Panc1 (cell line): ENCODE data around the gene CATSPERD. TPM values are rescaled to one million over a fixed set of nuclear protein-coding genes. Genes with fewer than 3 reads are reported as not detected.

Source experiments
- ATAC-seq: fragments of 200-7000 bp; cut with Tn5 transposase; 2 replicates; pipeline ENCODE4 v1.9.1; 2020; ENCODE audit warnings: mild to moderate bottlenecking, moderate library complexity
- BruUV-seq: library from RNA; stranded (reverse); fragments of 400-500 nt; replicated peaks from 2 replicates; lab custom pipeline; 2021; lab: Mats Ljungman, UMichigan
- CTCF ChIA-PET: fragments of 300-600 bp; sonication (Branson Sonifier 250); formaldehyde crosslinking; loops from one replicate; lab custom pipeline; 2022; ENCODE audit warnings: antibody characterized with exemption; lab: Charles Lee
- POLR2A ChIA-PET: fragments of 300-600 bp; sonication (Branson Sonifier 250); formaldehyde crosslinking; loops from one replicate; lab custom pipeline; 2022; ENCODE audit warnings: antibody characterized with exemption; lab: Charles Lee
- DNase-seq: peaks from one replicate; pipeline ENCODE4 v3.0.0-alpha.2; 2010; ENCODE audit warnings: low read depth, low spot score
- H3K27ac ChIP-seq: 2 replicates; pipeline ENCODE4 v1.5.1; 2011; ENCODE audit warnings: mild to moderate bottlenecking, low read length, inconsistent platforms
- H3K27me3 ChIP-seq: fragments of 200-500 bp; sonication (Bioruptor generic); 2 replicates; pipeline ENCODE4 v1.6.0; 2014; ENCODE audit warnings: low read length, inconsistent platforms; ENCODE audit not compliant: control insufficient read depth, insufficient read depth
- H3K36me3 ChIP-seq: fragments of 200-500 bp; sonication (Bioruptor generic); 2 replicates; pipeline ENCODE4 v1.5.1; 2014; ENCODE audit warnings: inconsistent platforms, mild to moderate bottlenecking, low read length, moderate library complexity; ENCODE audit not compliant: control insufficient read depth, insufficient read depth
- H3K4me1 ChIP-seq: 2 replicates; pipeline ENCODE4 v1.5.1; 2011; ENCODE audit warnings: inconsistent platforms, mild to moderate bottlenecking, low read length, moderate library complexity; ENCODE audit not compliant: control insufficient read depth, insufficient read depth
- H3K4me3 ChIP-seq, 2 experiments: 2 replicates each; pipeline ENCODE4 v1.5.1; 2011 to 2012; ENCODE audit warnings: low read depth in 2 of 2, low read length in 2 of 2, mild to moderate bottlenecking in 2 of 2, inconsistent platforms in 1 of 2, moderate library complexity in 1 of 2
- H3K9me3 ChIP-seq: fragments of 200-500 bp; sonication (Bioruptor generic); 2 replicates; pipeline ENCODE4 v1.5.1; 2014; ENCODE audit warnings: low read depth, mild to moderate bottlenecking, inconsistent platforms, low read length, moderate library complexity; ENCODE audit not compliant: control insufficient read depth, insufficient read depth
- CTCF ChIP-seq: fragments of 450-650 bp; IDR thresholded peaks from 2 replicates; pipeline ENCODE4 v1.5.1; 2017; ENCODE audit warnings: mild to moderate bottlenecking
- POLR2AphosphoS5 ChIP-seq: IDR thresholded peaks from 2 replicates; pipeline ENCODE4 v1.6.1; 2012; ENCODE audit warnings: mild to moderate bottlenecking, low read depth, low read length, moderate library complexity
- REST ChIP-seq, 2 experiments: IDR thresholded peaks; 2 replicates each; pipeline ENCODE4 v1.6.1; 2011 to 2012; ENCODE audit warnings: low read depth in 2 of 2, control low read depth in 1 of 2, low read length in 1 of 2, mild to moderate bottlenecking in 1 of 2, moderate library complexity in 1 of 2; ENCODE audit not compliant: insufficient read depth in 1 of 2
- SIN3A ChIP-seq: IDR thresholded peaks from 2 replicates; pipeline ENCODE4 v1.6.1; 2012; ENCODE audit warnings: low read depth, mild to moderate bottlenecking, low read length, moderate library complexity, borderline replicate concordance; ENCODE audit not compliant: insufficient read depth
- TCF7L2 ChIP-seq: IDR thresholded peaks from 2 replicates; pipeline ENCODE4 v1.6.1; 2011; ENCODE audit warnings: mild to moderate bottlenecking, low read depth, low read length, inconsistent platforms
- in situ Hi-C: cut with HindIII; loops from 2 replicates; pipeline ENCODE4 v1.10.0; 2016; ENCODE audit warnings: low sequenced_read_pairs, low pct_unique_long_range_greater_than_20kb
- intact Hi-C: fragments of 100-400 bp; cut with micrococcal nuclease; formaldehyde crosslinking; loops from one replicate; pipeline ENCODE4 v1.10.0; 2022; ENCODE audit not compliant: unreplicated experiment
- total RNA-seq: library from RNA; stranded (reverse); gene quantifications from one replicate; pipeline ENCODE4 v1.2.1, GENCODE V29; 2021; ENCODE audit not compliant: unreplicated experiment

CATSPERD gene
- total RNA-seq, 1 experiment from 2014 or later: 0.08 TPM

DNA sequence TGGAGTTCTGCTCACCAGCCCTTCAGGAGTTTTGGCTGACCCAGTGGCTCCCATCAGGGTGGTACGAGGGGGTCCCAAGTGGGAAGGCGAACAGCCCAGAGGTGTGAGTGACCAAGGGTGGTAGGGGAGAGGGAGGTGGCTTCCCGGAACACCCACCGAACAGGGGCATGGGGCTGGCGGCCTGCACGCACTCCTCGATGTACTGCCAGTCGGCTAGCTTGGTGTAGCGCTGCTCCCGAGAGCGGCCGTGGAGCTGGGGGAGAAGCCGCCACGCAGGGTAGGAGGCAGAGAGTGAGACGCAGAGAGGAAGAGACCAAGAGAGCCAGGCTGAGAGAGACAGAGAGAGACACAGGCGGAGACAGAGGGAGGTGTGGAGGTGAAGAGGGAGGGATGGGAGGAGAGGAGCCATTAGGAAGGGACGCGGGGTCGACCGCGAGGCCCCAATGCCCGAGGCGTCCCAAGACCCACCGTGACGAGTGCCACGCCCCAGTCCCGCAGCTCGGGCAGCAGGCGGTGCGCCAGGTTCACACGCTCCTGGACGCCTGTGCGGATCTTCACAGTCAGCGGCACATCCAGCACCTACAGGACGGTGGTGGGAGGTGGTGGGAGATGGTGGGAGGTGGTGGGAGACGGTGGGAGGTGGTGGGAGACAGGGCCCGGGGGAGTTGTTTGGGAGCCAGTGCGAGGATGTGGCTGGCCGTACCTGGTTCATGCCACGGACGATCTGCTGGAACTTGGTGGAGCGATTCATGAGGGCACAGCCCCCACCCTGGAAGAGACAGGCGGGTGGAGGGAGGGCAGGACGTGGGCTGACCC lies 66.4 kb downstream of the CATSPERD start:
- ChIA-PET POLR2A (interaction anchor here (0.6 kb wide), 1 partner anchor 56 kb away, joined by 6 read pairs; no protein-coding TSS in a partner anchor), CTCF (no interaction called here)
- TF ChIP-seq CTCF: no peak
- TF ChIP-seq TCF7L2: no peak
- TF ChIP-seq POLR2AphosphoS5: no peak
- TF ChIP-seq SIN3A: no peak
- TF ChIP-seq REST (IDR thresholded peaks at IDR 0.05; ENCODE audit: insufficient read depth in 1 of 2, low read depth in 2 of 2, low read length in 1 of 2): no peak
- Histone ChIP-seq H3K4me3 (no peak overlapping the region), H3K4me1 (no peaks in the 10 kb centered on the region), H3K27ac (no peak overlapping the region), H3K27me3 (no peaks in the 10 kb centered on the region), H3K9me3 (no peaks in the 10 kb centered on the region), H3K36me3 (0 out of 2 replicates have a peak, but pooled peaks cover 6% of the 10 kb centered on the region)
- BruUV-seq: no TSS peak
- intact Hi-C loops: no loop called here
- in situ Hi-C loops: no loop called here
- DNase-seq: no peak
- ATAC-seq: no peak

GRCh38 chr19:5787409-5788182 lies 67.2 kb downstream of the CATSPERD start:
- CTCF ChIA-PET: no interaction called here
- no peaks in the 10 kb centered on the region for H3K4me1 ChIP-seq
- H3K36me3 ChIP-seq: 0 out of 2 replicates have a peak, but pooled peaks cover 6% of the 10 kb centered on the region
- no peak for ATAC-seq
- in situ Hi-C loops: no loop called here
- H3K27me3 ChIP-seq: no peaks in the 10 kb centered on the region
- no peak for DNase-seq
- BruUV-seq: no TSS peak
- H3K27ac ChIP-seq: no peak overlapping the region
- POLR2A ChIA-PET: interaction anchor here (0.6 kb wide), 1 partner anchor 1261 kb away, joined by 3 read pairs; no protein-coding TSS in a partner anchor
- no peaks in the 10 kb centered on the region for H3K9me3 ChIP-seq
- TF ChIP-seq CTCF: no peak
- TF ChIP-seq TCF7L2: no peak
- no peak for TF ChIP-seq SIN3A
- no peak for TF ChIP-seq POLR2AphosphoS5
- no peak for TF ChIP-seq REST (IDR thresholded peaks at IDR 0.05; ENCODE audit: insufficient read depth in 1 of 2, low read depth in 2 of 2, low read length in 1 of 2)
- intact Hi-C loops: no loop called here
- no peak overlapping the region for H3K4me3 ChIP-seq
